Keratinocyte (primary cell): ENCODE results near the gene NFAM1. TPM values are rescaled to one million over a fixed set of nuclear protein-coding genes. Genes with fewer than 3 reads are reported as not detected.

Experiments used
- DNase-seq: peaks from one replicate; pipeline ENCODE4 v3.0.0-alpha.2; 2011; ENCODE audit warnings: low read depth, missing footprints, low spot score
- FAIRE-seq: peaks from 2 replicates; lab custom pipeline; 2011; peaks lifted over from hg19 to GRCh38; lab: Jason Lieb, UNC
- H2AFZ ChIP-seq: 2 replicates; pipeline ENCODE4 v1.6.0; 2012; ENCODE audit warnings: low read length, control low read depth, inconsistent platforms; ENCODE audit not compliant: control insufficient read depth
- H3K27ac ChIP-seq: 2 replicates; pipeline ENCODE4 v1.5.1; 2011; ENCODE audit warnings: low read length; ENCODE audit not compliant: control insufficient read depth, insufficient read depth
- H3K27me3 ChIP-seq: 3 replicates; pipeline ENCODE4 v1.6.0; 2011; ENCODE audit warnings: low read length; ENCODE audit not compliant: control insufficient read depth, insufficient read depth; ENCODE audit errors: extremely low read depth
- H3K36me3 ChIP-seq, 2 experiments: 2 replicates in 1 of 2; 3 replicates in 1 of 2; pipeline ENCODE4 v1.5.1; 2011; ENCODE audit warnings: low read length in 2 of 2, mild to moderate bottlenecking in 1 of 2; ENCODE audit not compliant: control insufficient read depth in 2 of 2, insufficient read depth in 2 of 2; ENCODE audit errors: extremely low read depth in 1 of 2
- H3K4me1 ChIP-seq: 3 replicates; pipeline ENCODE4 v1.5.1; 2011; ENCODE audit warnings: low read length; ENCODE audit not compliant: control insufficient read depth, insufficient read depth; ENCODE audit errors: extremely low read depth
- H3K4me2 ChIP-seq: 3 replicates; pipeline ENCODE4 v1.6.0; 2011; ENCODE audit warnings: low read depth, low read length; ENCODE audit not compliant: control insufficient read depth, insufficient read depth; ENCODE audit errors: extremely low read depth
- H3K4me3 ChIP-seq, 3 experiments: fragments of 200-600 bp in 1 of 3; sonication (generic) in 1 of 3; 2 replicates in 2 of 3; 3 replicates in 1 of 3; pipeline ENCODE4 v1.5.1; 2011 to 2016; ENCODE audit warnings: low read length in 3 of 3, mild to moderate bottlenecking in 3 of 3, control low read depth in 2 of 3, inconsistent platforms in 1 of 3, low read depth in 1 of 3, mixed read lengths in 1 of 3, mixed run types in 1 of 3, moderate library complexity in 1 of 3; ENCODE audit not compliant: control insufficient read depth in 2 of 3, insufficient read depth in 2 of 3; ENCODE audit errors: extremely low read depth in 1 of 3
- H3K79me2 ChIP-seq: 2 replicates; pipeline ENCODE4 v1.6.0; 2012; ENCODE audit warnings: low read length; ENCODE audit not compliant: control insufficient read depth, insufficient read depth
- H3K9ac ChIP-seq: 3 replicates; pipeline ENCODE4 v1.6.0; 2011; ENCODE audit warnings: low read length; ENCODE audit not compliant: control insufficient read depth, insufficient read depth; ENCODE audit errors: extremely low read depth
- H3K9me1 ChIP-seq: 3 replicates; pipeline ENCODE4 v1.6.0; 2011; ENCODE audit warnings: low read length; ENCODE audit not compliant: control insufficient read depth, insufficient read depth; ENCODE audit errors: extremely low read depth
- H3K9me3 ChIP-seq: 2 replicates; pipeline ENCODE4 v1.5.1; 2012; ENCODE audit warnings: low read depth, low read length; ENCODE audit not compliant: control insufficient read depth
- H4K20me1 ChIP-seq: 3 replicates; pipeline ENCODE4 v1.6.0; 2011; ENCODE audit warnings: low read length; ENCODE audit not compliant: control insufficient read depth, insufficient read depth; ENCODE audit errors: extremely low read depth
- CTCF ChIP-seq, 3 experiments: IDR thresholded peaks in 1 of 3; conservative IDR thresholded peaks in 1 of 3; optimal IDR thresholded peaks in 1 of 3; 2 replicates in 2 of 3; 3 replicates in 1 of 3; pipeline versions ENCODE3 to v1.5.1; 2011; ENCODE audit warnings: low read length in 3 of 3, mild to moderate bottlenecking in 3 of 3, moderate library complexity in 2 of 3, control low read depth in 1 of 3, inconsistent platforms in 1 of 3; ENCODE audit not compliant: insufficient read depth in 2 of 3; ENCODE audit errors: extremely low read depth in 1 of 3
- EZH2 ChIP-seq: IDR thresholded peaks from one replicate; pipeline ENCODE4 v1.6.1; 2012; ENCODE audit warnings: inconsistent platforms, mild to moderate bottlenecking, low read length, moderate library complexity
- dilution Hi-C: fragments of 300-500 bp; cut with MboI; formaldehyde crosslinking; loops from one replicate; pipeline ENCODE4 v1.7.0; 2020; ENCODE audit warnings: low sequenced_read_pairs; ENCODE audit not compliant: extremely low pct_ligation_motif_present
- polyA plus RNA-seq, 5 experiments: library from polyadenylated mRNA; depleted of rRNA in 3 of 5; stranded (reverse) in 3 of 5; stranded (forward) in 1 of 5; unstranded in 1 of 5; fragments of >200 nt; gene quantifications; 1 replicate in 1 of 5; 2 replicates in 3 of 5; 3 replicates in 1 of 5; pipeline versions ENCODE4 v1.2.1 to v1.2.3, GENCODE V29; 2011 to 2012; ENCODE audit warnings: missing spikeins in 2 of 5, low read depth in 1 of 5, low replicate concordance in 1 of 5

The NFAM1 gene
- polyA plus RNA-seq, 1 donor (not counting 4 experiments of a cell fraction or from before 2014, with no cell fraction given), result not detected

DNA sequence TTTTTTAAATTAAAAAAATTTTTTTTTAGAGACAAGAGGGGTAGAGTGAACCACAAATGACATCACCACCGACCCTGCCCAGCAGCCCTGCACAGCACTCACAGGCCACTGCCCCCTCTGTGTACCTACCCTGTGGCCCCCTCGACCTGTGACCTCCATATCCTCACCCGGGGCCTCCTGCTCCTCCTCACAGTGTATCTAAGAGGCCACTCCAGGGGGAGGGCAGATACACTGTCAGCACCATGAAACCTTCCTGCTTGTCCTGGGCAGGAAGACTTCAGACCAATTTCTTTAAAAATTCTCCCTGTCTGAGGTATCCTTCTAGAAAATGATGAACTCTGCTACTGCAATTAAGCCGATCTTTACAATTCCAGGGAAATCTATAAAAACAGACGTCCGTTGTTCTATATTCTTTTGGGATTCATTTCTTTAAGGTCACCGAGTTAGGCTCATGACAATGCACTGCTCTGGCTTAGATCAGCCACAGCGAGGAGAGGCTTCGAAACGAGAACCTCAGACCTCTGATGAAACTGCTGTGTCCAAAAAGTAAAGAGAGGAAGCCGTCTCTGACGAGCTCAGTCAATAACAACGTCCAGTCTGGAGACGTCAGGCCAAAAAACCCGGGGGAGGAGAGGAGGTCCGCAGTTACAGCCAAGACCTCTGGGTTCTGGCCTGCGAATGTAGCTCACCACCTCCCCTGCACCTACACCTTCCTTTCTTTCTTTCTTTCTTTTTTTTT is 17.5 kb downstream of the NFAM1 start:
- H3K79me2 ChIP-seq, result no peaks in the 10 kb centered on the region
- no peak overlapping the region for H3K9ac ChIP-seq
- H3K4me2 ChIP-seq, result no peak overlapping the region
- H2AFZ ChIP-seq, result no peak overlapping the region
- no peaks in the 10 kb centered on the region for H3K9me3 ChIP-seq
- FAIRE-seq, result no peak
- H3K9me1 ChIP-seq, result no peaks in the 10 kb centered on the region
- no peaks in the 10 kb centered on the region for H4K20me1 ChIP-seq
- dilution Hi-C loops, result no loop called here
- DNase-seq, result no peak
- H3K4me3 ChIP-seq, result no peak overlapping the region
- no peaks in the 10 kb centered on the region for H3K36me3 ChIP-seq
- H3K27me3 ChIP-seq, result peaks cover 27% of the 10 kb centered on the region
- H3K4me1 ChIP-seq, result peaks cover 11% of the 10 kb centered on the region
- no peak overlapping the region for H3K27ac ChIP-seq
- TF ChIP-seq CTCF (optimal IDR thresholded peaks at IDR 0.05 in 1 of 3, IDR thresholded peaks at IDR 0.05 in 1 of 3, conservative IDR thresholded peaks at IDR 0.05 in 1 of 3; ENCODE audit: extremely low read depth in 1 of 3, insufficient read depth in 2 of 3, low read length in 3 of 3) (no peak), EZH2 (no peak)

- no peaks in the 10 kb centered on the region for H3K79me2 ChIP-seq
- no peak for FAIRE-seq
- dilution Hi-C loops, result no loop called here
These were observed 18.2 kb downstream of the NFAM1 start for GRCh38 chr22:42414021-42414420.

More at GRCh38 chr22:42414021-42414420, 18.2 kb downstream of the NFAM1 start:
- Histone ChIP-seq H3K36me3 (no peaks in the 10 kb centered on the region), H2AFZ (no peak overlapping the region), H3K9me3 (no peaks in the 10 kb centered on the region), H3K9ac (no peak overlapping the region), H3K9me1 (no peaks in the 10 kb centered on the region), H3K4me2 (no peak overlapping the region), H3K27ac (no peak overlapping the region), H3K4me3 (no peak overlapping the region), H3K27me3 (peaks cover 20% of the 10 kb centered on the region), H4K20me1 (no peaks in the 10 kb centered on the region), H3K4me1 (peaks cover 4% of the 10 kb centered on the region)
- no peak for TF ChIP-seq EZH2
- no peak for TF ChIP-seq CTCF (optimal IDR thresholded peaks at IDR 0.05 in 1 of 3, IDR thresholded peaks at IDR 0.05 in 1 of 3, conservative IDR thresholded peaks at IDR 0.05 in 1 of 3; ENCODE audit: extremely low read depth in 1 of 3, insufficient read depth in 2 of 3, low read length in 3 of 3)
- DNase-seq, result no peak
